Measurements from ENCODE around the gene APLN. TPM values are rescaled to one million over a fixed set of nuclear protein-coding genes. Genes with fewer than 3 reads are reported as not detected.

APLN gene
- total RNA-seq, 2 experiments from 2014 or later = 0.26 to 0.36 TPM

- H3K27ac Mint-ChIP-seq = no peak overlapping the region
- no peak overlapping the region for H3K4me3 Mint-ChIP-seq
- H3K4me1 Mint-ChIP-seq (ENCODE audit: low read depth) = no peaks in the 10 kb centered on the region
- intact Hi-C loops (cut with micrococcal nuclease) = no loop called here
- ChIA-PET POLR2A (no interaction called here), CTCF (no interaction called here)
- no peaks in the 10 kb centered on the region for H3K27me3 Mint-ChIP-seq
- H3K36me3 Mint-ChIP-seq = no peaks in the 10 kb centered on the region
- no peak for DNase-seq
- H3K9me3 Mint-ChIP-seq = no peaks in the 10 kb centered on the region
Observed at GRCh38 chrX:129634541-129634940, 20.2 kb downstream of the APLN start.

- H3K36me3 Mint-ChIP-seq = no peaks in the 10 kb centered on the region
Observed at GRCh38 chrX:129632443-129632842, 22.3 kb downstream of the APLN start.

GRCh38 chrX:129631849-129632248, 22.9 kb downstream of the APLN start:
- H3K9me3 Mint-ChIP-seq = no peaks in the 10 kb centered on the region
- no peaks in the 10 kb centered on the region for H3K4me1 Mint-ChIP-seq (ENCODE audit: low read depth)
- ChIA-PET POLR2A (no interaction called here), CTCF (no interaction called here)
- no peak overlapping the region for H3K4me3 Mint-ChIP-seq
- intact Hi-C loops (cut with micrococcal nuclease) = no loop called here
- H3K27ac Mint-ChIP-seq = no peak overlapping the region
- H3K27me3 Mint-ChIP-seq = no peaks in the 10 kb centered on the region
- DNase-seq = no peak
- no peaks in the 10 kb centered on the region for H3K36me3 Mint-ChIP-seq

More at GRCh38 chrX:129632443-129632842, 22.3 kb downstream of the APLN start:
- CTCF ChIA-PET = no interaction called here
- Mint-ChIP-seq H3K27ac (no peak overlapping the region), H3K9me3 (no peaks in the 10 kb centered on the region), H3K27me3 (no peaks in the 10 kb centered on the region), H3K4me1 (ENCODE audit: low read depth) (no peaks in the 10 kb centered on the region), H3K4me3 (no peak overlapping the region)
- intact Hi-C loops (cut with micrococcal nuclease) = no loop called here
- POLR2A ChIA-PET = no interaction called here
- no peak for DNase-seq

- no peak for DNase-seq
- no peaks in the 10 kb centered on the region for H3K9me3 Mint-ChIP-seq
- POLR2A ChIA-PET = no interaction called here
- H3K4me3 Mint-ChIP-seq = no peak overlapping the region
- CTCF ChIA-PET = no interaction called here
- H3K36me3 Mint-ChIP-seq = no peaks in the 10 kb centered on the region
- intact Hi-C loops (cut with micrococcal nuclease) = no loop called here
- no peaks in the 10 kb centered on the region for H3K27me3 Mint-ChIP-seq
- no peak overlapping the region for H3K27ac Mint-ChIP-seq
- peaks cover 3% of the 10 kb centered on the region for H3K4me1 Mint-ChIP-seq (ENCODE audit: low read depth)
Observed at GRCh38 chrX:129629837-129630236, 24.9 kb downstream of the APLN start.

DNA sequence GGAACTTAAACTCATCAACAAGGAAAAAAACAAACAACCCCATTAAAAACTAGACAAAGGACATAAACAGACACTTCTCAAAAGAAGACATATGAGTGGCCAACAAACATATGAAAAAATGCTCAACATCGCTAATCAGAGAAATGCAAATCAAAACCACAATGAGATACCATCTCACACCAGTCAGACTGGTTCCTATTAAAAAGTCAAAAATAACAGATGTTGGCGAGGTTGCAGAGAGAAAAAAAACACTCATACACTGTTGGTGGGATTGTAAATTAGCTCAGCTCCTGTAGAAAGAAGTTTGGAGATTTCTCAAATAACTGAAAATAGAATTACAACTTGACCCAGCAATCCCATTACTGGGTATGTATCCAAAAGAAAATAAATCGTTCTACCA, 28.7 kb downstream of the APLN start:
- POLR2A ChIA-PET = no interaction called here
- CTCF ChIA-PET = no interaction called here
- Mint-ChIP-seq H3K9me3 (no peaks in the 10 kb centered on the region), H3K4me1 (ENCODE audit: low read depth) (peaks cover 3% of the 10 kb centered on the region), H3K36me3 (no peaks in the 10 kb centered on the region), H3K27ac (no peak overlapping the region), H3K4me3 (no peak overlapping the region), H3K27me3 (no peaks in the 10 kb centered on the region)
- DNase-seq = no peak
- intact Hi-C loops (cut with micrococcal nuclease) = no loop called here

DNA sequence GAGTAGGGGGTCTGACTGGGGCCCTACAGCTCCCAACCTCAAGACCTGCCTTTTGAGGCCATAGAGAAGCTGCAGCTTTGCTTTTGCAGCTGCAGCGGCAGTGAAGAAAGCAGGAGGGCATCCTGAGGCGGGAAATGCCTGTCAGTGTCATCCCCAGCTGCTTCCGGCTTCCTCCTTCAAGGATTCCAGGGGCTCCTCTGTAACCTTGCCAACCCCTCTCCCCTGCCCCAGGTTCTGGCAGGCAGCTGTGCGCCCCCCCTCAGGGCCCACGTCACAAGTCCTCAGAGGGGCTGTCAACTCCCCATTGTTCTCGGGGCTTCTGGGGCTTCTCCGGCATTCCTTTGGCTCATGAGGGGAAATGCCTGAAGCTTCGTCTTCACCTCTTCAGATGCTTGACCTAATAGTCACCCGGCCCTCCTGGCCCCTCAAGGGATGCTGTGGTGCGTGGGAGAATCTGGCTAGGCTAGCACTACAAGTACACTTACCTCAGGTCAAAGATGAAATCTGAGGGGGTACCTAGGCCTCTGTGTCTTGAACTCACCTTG, 31.9 kb downstream of the APLN start:
- CTCF ChIA-PET = no interaction called here
- DNase-seq = no peak
- intact Hi-C loops (cut with micrococcal nuclease) = no loop called here
- Mint-ChIP-seq H3K36me3 (no peaks in the 10 kb centered on the region), H3K4me1 (ENCODE audit: low read depth) (peaks cover 3% of the 10 kb centered on the region), H3K27ac (no peak overlapping the region), H3K27me3 (no peaks in the 10 kb centered on the region), H3K9me3 (no peaks in the 10 kb centered on the region), H3K4me3 (no peak overlapping the region)
- POLR2A ChIA-PET = no interaction called here

DNA sequence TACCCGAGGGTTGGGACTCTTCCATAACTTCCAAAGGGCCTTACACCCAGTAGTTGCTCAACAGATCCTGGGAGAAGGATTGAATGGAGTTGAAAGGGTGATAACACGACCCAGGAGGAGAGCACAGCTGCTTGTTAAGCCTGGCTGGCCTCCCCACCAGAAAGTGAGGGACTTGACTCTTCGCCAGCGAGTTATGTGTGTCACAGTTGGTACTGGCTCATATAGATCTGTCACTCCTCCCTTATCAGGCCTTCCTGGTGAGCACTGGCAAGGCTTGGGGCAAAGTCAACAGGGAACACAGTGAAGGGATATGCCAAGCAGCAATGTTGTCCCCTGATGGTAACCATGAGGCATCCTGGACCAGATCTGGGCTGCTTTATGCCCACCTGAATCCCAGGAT, 35.8 kb downstream of the APLN start:
- intact Hi-C loops (cut with micrococcal nuclease) = no loop called here
- H3K36me3 Mint-ChIP-seq = no peaks in the 10 kb centered on the region
- no peaks in the 10 kb centered on the region for H3K27me3 Mint-ChIP-seq

GRCh38 chrX:129617420-129617819, 37.3 kb downstream of the APLN start:
- H3K4me3 Mint-ChIP-seq = no peak overlapping the region
- H3K27me3 Mint-ChIP-seq = no peaks in the 10 kb centered on the region
- POLR2A ChIA-PET = no interaction called here
- no peaks in the 10 kb centered on the region for H3K9me3 Mint-ChIP-seq
- no peak overlapping the region for H3K27ac Mint-ChIP-seq
- H3K4me1 Mint-ChIP-seq (ENCODE audit: low read depth) = peaks cover 6% of the 10 kb centered on the region
- intact Hi-C loops (cut with micrococcal nuclease) = no loop called here
- CTCF ChIA-PET = no interaction called here
- no peak for DNase-seq
- no peaks in the 10 kb centered on the region for H3K36me3 Mint-ChIP-seq

More for the DNA sequence above, 35.8 kb downstream of the APLN start:
- Mint-ChIP-seq H3K9me3 (no peaks in the 10 kb centered on the region), H3K4me1 (ENCODE audit: low read depth) (peaks cover 3% of the 10 kb centered on the region), H3K27ac (no peak overlapping the region), H3K4me3 (no peak overlapping the region)
- ChIA-PET CTCF (no interaction called here), POLR2A (no interaction called here)
- no peak for DNase-seq

GRCh38 chrX:129614481-129615255, 40.1 kb downstream of the APLN start:
- no peaks in the 10 kb centered on the region for H3K27me3 Mint-ChIP-seq
- no peak overlapping the region for H3K4me3 Mint-ChIP-seq
- CTCF ChIA-PET = no interaction called here
- POLR2A ChIA-PET = no interaction called here
- peaks cover 6% of the 10 kb centered on the region for H3K4me1 Mint-ChIP-seq (ENCODE audit: low read depth)
- no peaks in the 10 kb centered on the region for H3K9me3 Mint-ChIP-seq
- intact Hi-C loops (cut with micrococcal nuclease) = no loop called here
- H3K36me3 Mint-ChIP-seq = no peaks in the 10 kb centered on the region
- DNase-seq = no peak
- no peak overlapping the region for H3K27ac Mint-ChIP-seq

GRCh38 chrX:129613596-129613995, 41.2 kb downstream of the APLN start:
- no peaks in the 10 kb centered on the region for H3K9me3 Mint-ChIP-seq
- intact Hi-C loops (cut with micrococcal nuclease) = no loop called here
- ChIA-PET CTCF (no interaction called here), POLR2A (no interaction called here)
- peaks cover 6% of the 10 kb centered on the region for H3K4me1 Mint-ChIP-seq (ENCODE audit: low read depth)
- no peak overlapping the region for H3K4me3 Mint-ChIP-seq
- no peaks in the 10 kb centered on the region for H3K36me3 Mint-ChIP-seq
- no peak for DNase-seq
- no peak overlapping the region for H3K27ac Mint-ChIP-seq
- H3K27me3 Mint-ChIP-seq = no peaks in the 10 kb centered on the region

DNA sequence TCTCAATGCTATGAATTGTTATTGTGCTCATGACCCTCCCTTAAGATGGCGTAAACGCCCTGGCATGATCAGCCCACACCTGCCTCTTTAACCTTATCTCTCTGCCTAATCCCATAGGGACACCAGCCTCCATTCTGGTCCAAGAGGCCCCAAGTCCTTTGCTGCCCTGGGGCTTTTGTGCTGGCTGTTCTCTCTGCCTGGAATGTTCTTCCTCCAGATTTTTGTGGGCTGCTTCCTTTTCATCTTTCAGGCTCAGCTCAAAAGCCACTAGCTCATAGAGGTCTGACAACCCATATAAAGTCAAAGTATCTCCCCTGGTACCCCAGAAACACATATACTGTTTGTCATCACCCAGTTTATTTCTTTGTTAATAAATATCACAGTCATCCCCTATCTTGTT, 42.4 kb downstream of the APLN start:
- no peaks in the 10 kb centered on the region for H3K27me3 Mint-ChIP-seq
- POLR2A ChIA-PET = no interaction called here
- DNase-seq = no peak
- H3K4me3 Mint-ChIP-seq = no peak overlapping the region
- CTCF ChIA-PET = no interaction called here
- no peak overlapping the region for H3K27ac Mint-ChIP-seq
- H3K36me3 Mint-ChIP-seq = no peaks in the 10 kb centered on the region
- intact Hi-C loops (cut with micrococcal nuclease) = no loop called here
- H3K4me1 Mint-ChIP-seq (ENCODE audit: low read depth) = peaks cover 6% of the 10 kb centered on the region
- H3K9me3 Mint-ChIP-seq = no peaks in the 10 kb centered on the region

DNA sequence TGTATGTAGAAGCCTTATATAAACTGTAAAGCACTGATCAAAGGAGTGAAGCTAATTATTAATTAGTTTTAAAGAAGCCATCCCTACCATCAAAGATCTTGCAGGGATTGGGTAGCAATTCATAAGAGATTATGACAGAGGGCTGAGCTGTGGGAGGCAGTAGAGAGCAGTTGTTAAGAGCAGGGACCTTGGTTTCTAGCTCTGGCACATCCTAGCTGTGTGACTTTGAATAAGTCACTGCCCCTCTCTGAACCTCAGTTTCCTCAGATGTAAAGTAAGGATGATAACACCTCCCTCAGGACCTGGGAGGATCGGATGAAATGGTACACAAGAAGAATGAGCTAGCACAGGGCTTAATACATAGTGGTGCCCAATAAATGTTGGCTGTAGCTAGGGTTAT, 45.4 kb downstream of the APLN start:
- intact Hi-C loops (cut with micrococcal nuclease) = loop anchor here (5.0 to 10.0 kb wide), 4 partner anchors 145 to 565 kb away; partner anchors contain the start of genes RAB33A and UTP14A
- Mint-ChIP-seq H3K4me3 (no peak overlapping the region), H3K27me3 (no peaks in the 10 kb centered on the region), H3K36me3 (no peaks in the 10 kb centered on the region), H3K4me1 (ENCODE audit: low read depth) (peaks cover 13% of the 10 kb centered on the region), H3K9me3 (no peaks in the 10 kb centered on the region), H3K27ac (no peak overlapping the region)
- POLR2A ChIA-PET = no interaction called here
- DNase-seq = no peak
- CTCF ChIA-PET = interaction anchor here (0.9 to 2.9 kb wide), 7 partner anchors 28 to 451 kb away, joined by 3 to 16 read pairs (median 6); partner anchors contain the start of gene UTP14A

DNA sequence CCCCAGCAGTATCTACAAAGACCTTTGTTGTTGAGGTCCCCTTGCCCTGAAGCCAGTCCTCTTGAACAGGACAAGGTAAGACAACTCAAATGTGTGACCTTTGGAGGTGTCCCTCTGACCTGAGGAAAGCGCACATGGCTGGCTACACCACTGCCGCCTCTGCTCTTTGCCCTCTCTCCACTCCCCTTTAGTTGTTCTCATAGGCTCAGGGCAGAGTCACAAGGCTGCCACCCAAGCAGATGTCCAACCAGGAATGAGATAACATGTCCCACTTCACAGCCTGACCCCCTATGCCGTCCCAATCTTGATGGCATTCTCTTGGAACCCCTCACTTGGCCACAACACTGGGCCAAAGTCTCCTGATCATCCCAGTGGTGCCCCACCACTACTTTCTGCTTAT, 46.3 kb downstream of the APLN start:
- POLR2A ChIA-PET = interaction anchor here (0.6 kb wide), 1 partner anchor 368 kb away, joined by 3 read pairs; no protein-coding TSS in a partner anchor
- CTCF ChIA-PET = interaction anchor here (1.3 to 2.9 kb wide), 5 partner anchors 29 to 452 kb away, joined by 4 to 16 read pairs (median 8); no protein-coding TSS in a partner anchor
- Mint-ChIP-seq H3K27me3 (no peaks in the 10 kb centered on the region), H3K36me3 (no peaks in the 10 kb centered on the region), H3K9me3 (no peaks in the 10 kb centered on the region), H3K4me1 (ENCODE audit: low read depth) (peaks cover 15% of the 10 kb centered on the region), H3K27ac (no peak overlapping the region), H3K4me3 (no peak overlapping the region)
- no peak for DNase-seq
- intact Hi-C loops (cut with micrococcal nuclease) = loop anchor here (5.0 to 10.0 kb wide), 4 partner anchors 146 to 566 kb away; partner anchors contain the start of genes RAB33A and UTP14A

Data from activated CD4-positive, alpha-beta memory T cell treated with anti-CD3 and anti-CD28 coated beads for 36 hours (primary cell).